GM18517 (cell line): ENCODE results near the gene HFM1.

Source experiments
- ATAC-seq: cut with Tn5 transposase; IDR thresholded peaks from one replicate; pipeline ENCODE4 v1.9.1; 2021; ENCODE audit warnings: mild to moderate bottlenecking, moderate library complexity; ENCODE audit not compliant: unreplicated experiment

The HFM1 gene

GRCh38 chr1:91273875-91274274 lies 130.8 kb downstream of the HFM1 start:
- ATAC-seq, result no peak

DNA sequence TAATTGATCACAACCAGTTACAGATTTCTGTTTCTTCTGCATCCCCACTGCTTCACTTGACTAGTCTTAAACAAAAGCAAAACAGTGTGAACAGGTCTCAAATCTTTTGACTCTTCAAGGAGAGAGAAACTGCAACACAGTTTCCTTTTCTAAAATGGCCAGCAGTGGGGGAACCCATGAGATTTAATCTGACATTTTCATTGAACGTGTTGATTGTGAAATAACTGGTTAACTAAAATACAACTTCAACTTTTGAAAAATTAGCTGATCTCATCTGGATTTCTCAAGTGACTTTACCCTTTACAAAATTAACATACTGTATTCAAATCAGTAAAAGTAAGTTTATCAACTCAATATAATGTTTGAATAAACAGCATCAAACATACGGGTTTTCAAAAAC lies 143.0 kb downstream of the HFM1 start:
- no peak for ATAC-seq

GRCh38 chr1:91245435-91245834 lies 159.2 kb downstream of the HFM1 start:
- no peak for ATAC-seq

DNA sequence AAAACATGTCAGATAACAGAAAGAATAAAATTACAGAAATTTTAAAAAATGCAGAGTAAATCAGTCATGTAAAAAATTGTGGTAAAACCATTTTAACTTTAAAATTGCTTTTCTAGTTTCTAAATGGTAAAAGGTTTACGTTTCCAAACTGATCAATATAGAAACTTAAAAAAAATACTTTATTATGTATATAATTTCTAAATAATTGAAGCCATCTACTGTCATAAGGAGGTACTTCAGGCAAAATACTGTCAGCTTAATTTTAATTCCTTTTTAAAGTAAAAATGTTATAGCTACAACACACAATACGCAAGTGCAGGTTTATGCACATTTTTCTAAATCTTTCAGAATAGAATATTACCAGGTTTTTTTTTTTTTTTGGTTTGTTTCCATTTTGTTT lies 159.9 kb downstream of the HFM1 start:
- ATAC-seq, result no peak

GRCh38 chr1:91243171-91243570 lies 161.5 kb downstream of the HFM1 start:
- ATAC-seq, result no peak

DNA sequence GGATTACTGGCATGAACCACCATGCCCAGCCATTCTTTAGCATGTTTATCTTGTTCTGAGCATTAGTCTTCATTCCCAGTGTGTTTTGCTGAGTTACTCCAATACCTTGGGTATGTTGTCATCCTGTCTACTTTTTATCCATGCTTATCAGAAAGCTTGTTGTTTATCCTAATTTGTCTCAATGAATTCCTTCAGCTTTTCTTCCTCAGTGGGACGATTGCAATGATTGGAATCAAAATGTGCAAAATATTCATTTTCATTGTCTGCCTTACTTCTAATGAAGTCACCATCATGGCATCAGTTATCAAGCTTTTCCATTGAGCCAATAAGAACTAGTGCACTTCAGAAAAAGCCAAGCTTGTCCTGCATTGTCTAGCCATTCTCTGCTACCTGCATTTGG lies 170.5 kb downstream of the HFM1 start:
- ATAC-seq, result no peak

DNA sequence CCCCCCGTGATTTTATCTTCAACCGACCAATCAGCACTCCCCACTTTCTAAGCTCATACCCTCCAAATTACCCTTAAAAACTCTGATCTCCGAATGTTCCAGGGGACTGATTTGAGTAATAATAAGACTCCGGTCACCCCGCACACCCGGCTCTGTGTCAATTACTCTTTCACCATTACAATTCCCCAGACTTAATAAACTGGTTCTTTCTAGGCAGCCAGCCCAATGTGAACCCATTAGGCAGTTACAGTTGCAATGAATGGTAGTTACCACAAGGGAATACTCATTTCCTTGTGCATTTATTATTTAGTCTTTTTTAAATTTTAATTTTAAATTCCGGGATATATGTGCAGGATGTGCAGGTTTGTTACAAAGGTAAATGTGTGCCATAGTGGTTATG lies 177.9 kb downstream of the HFM1 start:
- no peak for ATAC-seq

GRCh38 chr1:91224878-91225277 lies 179.8 kb downstream of the HFM1 start:
- no peak for ATAC-seq

- ATAC-seq, result no peak
Observed at GRCh38 chr1:91221017-91221416, 183.6 kb downstream of the HFM1 start.

- no peak for ATAC-seq
Observed at GRCh38 chr1:91217911-91218310, 186.7 kb downstream of the HFM1 start.
